RWPE1 (cell line): ENCODE data around the gene OR56B4.

ENCODE experiments used
- CTCF ChIA-PET: fragments of 350-600 bp; sonication (Branson Sonifier 250); formaldehyde crosslinking; extraction: SDS; loops from one replicate; lab custom pipeline; 2021; lab: Yijun Ruan, JAX
- POLR2A ChIA-PET: fragments of 400-600 bp; formaldehyde crosslinking; extraction: SDS; loops from one replicate; lab custom pipeline; 2020; ENCODE audit warnings: antibody characterized with exemption; ENCODE audit not compliant: low non-redundant PET; lab: Yijun Ruan, JAX
- DNase-seq: peaks from one replicate; pipeline ENCODE4 v3.0.0; 2012; ENCODE audit warnings: low spot score
- H3K27ac ChIP-seq: fragments of 450-650 bp; 2 replicates; pipeline ENCODE4 v1.5.1; 2017
- TF ChIP-seq, protein P1 (sequence below): fragments of 450-650 bp; conservative IDR thresholded peaks from 2 replicates; pipeline ENCODE4 v1.5.1; 2017; ENCODE audit warnings: low read depth, mild to moderate bottlenecking

Gene OR56B4

DNA sequence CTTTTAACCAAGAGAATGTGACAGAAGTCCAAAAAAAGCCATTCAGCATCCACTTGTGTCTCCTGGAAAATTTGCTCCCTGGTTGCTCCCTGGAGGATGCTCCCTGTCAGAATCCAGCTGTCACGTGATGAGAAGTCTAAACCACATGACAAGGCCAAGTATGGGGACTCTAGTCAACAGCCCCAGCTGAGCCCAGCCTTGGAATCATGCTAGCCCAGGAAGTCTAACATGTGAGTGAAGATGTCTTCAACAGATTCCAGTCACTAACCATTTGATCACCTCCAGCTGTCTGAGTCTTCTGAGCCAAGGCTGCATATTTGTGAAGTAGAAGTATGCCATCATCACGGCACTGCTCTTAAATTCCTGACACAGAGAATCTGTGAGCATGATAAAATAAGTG, 4.2 kb downstream of the OR56B4 start:
- DNase-seq = no peak
- POLR2A ChIA-PET = no interaction called here
- CTCF ChIA-PET = no interaction called here
- no peak overlapping the region for H3K27ac ChIP-seq
- TF ChIP-seq, protein P1, sequence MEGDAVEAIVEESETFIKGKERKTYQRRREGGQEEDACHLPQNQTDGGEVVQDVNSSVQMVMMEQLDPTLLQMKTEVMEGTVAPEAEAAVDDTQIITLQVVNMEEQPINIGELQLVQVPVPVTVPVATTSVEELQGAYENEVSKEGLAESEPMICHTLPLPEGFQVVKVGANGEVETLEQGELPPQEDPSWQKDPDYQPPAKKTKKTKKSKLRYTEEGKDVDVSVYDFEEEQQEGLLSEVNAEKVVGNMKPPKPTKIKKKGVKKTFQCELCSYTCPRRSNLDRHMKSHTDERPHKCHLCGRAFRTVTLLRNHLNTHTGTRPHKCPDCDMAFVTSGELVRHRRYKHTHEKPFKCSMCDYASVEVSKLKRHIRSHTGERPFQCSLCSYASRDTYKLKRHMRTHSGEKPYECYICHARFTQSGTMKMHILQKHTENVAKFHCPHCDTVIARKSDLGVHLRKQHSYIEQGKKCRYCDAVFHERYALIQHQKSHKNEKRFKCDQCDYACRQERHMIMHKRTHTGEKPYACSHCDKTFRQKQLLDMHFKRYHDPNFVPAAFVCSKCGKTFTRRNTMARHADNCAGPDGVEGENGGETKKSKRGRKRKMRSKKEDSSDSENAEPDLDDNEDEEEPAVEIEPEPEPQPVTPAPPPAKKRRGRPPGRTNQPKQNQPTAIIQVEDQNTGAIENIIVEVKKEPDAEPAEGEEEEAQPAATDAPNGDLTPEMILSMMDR = no peak

DNA sequence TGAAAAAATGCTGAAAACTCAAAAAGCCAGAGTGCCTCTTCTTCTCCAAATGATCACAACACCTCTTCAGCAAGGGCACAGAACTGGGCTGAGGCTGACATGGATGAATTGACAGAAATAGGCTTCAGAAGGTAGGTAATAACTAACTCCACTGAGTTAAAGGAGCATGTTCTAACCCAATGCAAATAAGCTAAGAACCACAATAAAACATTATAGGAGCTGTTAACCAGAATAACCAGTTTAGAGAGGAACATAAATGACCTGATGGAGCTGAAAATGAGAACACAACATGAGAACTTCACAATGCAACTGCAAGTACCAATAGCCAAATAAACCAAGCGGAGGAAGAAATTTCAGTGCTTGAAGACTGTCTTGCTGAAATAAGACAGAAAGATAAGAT, 9.2 kb downstream of the OR56B4 start:
- TF ChIP-seq, protein P1 = no peak
- DNase-seq = no peak
- ChIA-PET POLR2A (no interaction called here), CTCF (interaction anchor here (0.6 kb wide), 1 partner anchor 1490 kb away, joined by 3 read pairs; no protein-coding TSS in a partner anchor)
- H3K27ac ChIP-seq = no peak overlapping the region

DNA sequence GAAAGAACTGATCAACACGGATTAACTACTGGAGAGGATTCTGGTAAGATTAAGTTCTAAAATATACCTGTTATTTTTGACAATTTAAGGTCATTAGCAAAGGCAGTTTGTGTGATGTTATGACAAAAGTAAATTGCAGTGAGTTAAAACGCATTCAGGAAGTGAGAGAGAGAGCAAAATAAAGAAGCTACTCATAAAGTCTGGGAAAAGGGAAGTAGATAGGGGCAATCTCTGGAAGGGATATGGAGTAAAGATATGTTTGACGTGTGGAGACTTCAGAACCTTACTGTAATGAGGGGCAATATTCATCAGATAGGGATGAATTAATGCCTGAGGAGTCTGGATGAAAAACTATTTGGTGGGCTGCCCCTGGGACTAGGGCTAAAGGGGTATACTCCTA, 16.8 kb downstream of the OR56B4 start:
- DNase-seq = no peak
- H3K27ac ChIP-seq = no peak overlapping the region
- ChIA-PET POLR2A (no interaction called here), CTCF (interaction anchor here (0.6 to 1.1 kb wide), 2 partner anchors 229 to 239 kb away, joined by 3 read pairs; no protein-coding TSS in a partner anchor)
- TF ChIP-seq, protein P1 = no peak

DNA sequence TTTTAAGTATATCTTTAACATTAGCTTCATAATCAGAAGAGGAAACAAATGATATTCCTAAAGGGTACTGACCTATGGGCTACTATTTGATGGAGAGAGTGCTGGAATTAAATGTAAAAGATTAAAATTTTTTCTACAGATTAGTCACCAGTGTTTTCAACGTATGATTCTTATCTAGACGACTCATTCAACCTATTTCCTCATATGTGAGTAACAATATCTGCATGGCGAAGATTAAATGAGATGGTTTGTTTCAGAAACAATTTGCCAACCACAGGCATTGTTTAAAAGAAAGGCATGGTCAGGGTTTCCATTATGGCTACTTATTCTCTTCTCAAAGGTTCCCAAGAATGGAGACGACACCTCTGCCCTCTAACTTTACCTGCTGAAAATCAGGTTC, 20.4 kb downstream of the OR56B4 start:
- TF ChIP-seq, protein P1 = no peak
- ChIA-PET POLR2A (no interaction called here), CTCF (interaction anchor here (0.6 kb wide), 1 partner anchor 636 kb away, joined by 4 read pairs; no protein-coding TSS in a partner anchor)
- H3K27ac ChIP-seq = no peak overlapping the region
- DNase-seq = no peak

DNA sequence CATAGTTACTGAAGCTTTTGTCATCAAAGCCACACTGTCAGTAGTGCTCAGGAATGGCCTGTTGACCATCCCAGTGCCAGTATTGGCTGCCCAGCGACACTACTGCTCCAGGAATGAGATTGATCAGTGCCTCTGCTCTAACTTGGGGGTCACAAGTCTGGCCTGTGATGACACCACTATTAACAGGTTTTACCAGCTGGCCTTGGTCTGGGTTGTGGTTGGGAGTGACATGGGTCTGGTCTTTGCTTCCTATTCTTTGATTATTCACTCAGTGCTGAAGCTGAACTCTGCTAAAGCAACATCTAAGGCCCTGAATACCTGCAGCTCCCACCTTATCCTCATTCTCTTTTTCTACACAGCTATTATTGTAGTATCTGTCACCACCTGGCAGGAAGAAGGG, 21.5 kb downstream of the OR56B4 start:
- TF ChIP-seq, protein P1 = no peak
- H3K27ac ChIP-seq = no peak overlapping the region
- POLR2A ChIA-PET = no interaction called here
- no peak for DNase-seq
- CTCF ChIA-PET = no interaction called here

DNA sequence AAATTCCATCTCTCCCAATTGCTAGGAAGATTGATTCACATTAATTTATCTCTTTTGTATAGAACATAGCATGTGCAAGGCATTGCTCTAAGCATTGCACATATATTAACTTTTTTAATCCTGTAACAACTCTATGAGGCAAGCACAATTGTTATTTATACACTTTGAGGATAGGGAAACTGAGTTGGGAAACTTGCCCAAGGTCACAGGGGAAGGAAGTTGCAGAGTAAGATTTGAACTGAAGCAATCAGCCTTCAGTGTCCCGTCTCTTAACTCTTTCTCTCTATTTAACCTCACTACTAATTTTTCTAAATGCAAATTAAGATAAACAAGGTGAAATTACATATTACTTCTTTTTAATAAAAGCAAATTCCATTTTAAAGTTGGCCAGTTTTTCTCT, 22.2 kb downstream of the OR56B4 start:
- TF ChIP-seq, protein P1 = no peak
- ChIA-PET CTCF (interaction anchor here (0.7 kb wide), 1 partner anchor 74 kb away, joined by 3 read pairs; no protein-coding TSS in a partner anchor), POLR2A (no interaction called here)
- no peak overlapping the region for H3K27ac ChIP-seq
- DNase-seq = no peak
